GM19099 (cell line): ENCODE data around the gene UGT3A2.

Experiments
- POLR2A ChIP-seq: IDR thresholded peaks from 3 replicates; pipeline ENCODE4 v1.6.1; 2011; ENCODE audit warnings: low read depth; ENCODE audit not compliant: insufficient read length; ENCODE audit errors: extremely low read depth

Gene UGT3A2, protein sequence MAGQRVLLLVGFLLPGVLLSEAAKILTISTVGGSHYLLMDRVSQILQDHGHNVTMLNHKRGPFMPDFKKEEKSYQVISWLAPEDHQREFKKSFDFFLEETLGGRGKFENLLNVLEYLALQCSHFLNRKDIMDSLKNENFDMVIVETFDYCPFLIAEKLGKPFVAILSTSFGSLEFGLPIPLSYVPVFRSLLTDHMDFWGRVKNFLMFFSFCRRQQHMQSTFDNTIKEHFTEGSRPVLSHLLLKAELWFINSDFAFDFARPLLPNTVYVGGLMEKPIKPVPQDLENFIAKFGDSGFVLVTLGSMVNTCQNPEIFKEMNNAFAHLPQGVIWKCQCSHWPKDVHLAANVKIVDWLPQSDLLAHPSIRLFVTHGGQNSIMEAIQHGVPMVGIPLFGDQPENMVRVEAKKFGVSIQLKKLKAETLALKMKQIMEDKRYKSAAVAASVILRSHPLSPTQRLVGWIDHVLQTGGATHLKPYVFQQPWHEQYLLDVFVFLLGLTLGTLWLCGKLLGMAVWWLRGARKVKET

GRCh38 chr5:36066540-36067210 lies at the start of gene UGT3A2:
Gene UGT3A2, minus strand, starts transcription at chr5:36066882. Its CDS starts 93 bp downstream, at chr5:36066789.
- no peak for TF ChIP-seq POLR2A

- no peak for TF ChIP-seq POLR2A
Measured at GRCh38 chr5:36111238-36111637, 44.6 kb upstream of the UGT3A2 start.

GRCh38 chr5:36108758-36109460 lies 42.2 kb upstream of the UGT3A2 start:
- no peak for TF ChIP-seq POLR2A

- no peak for TF ChIP-seq POLR2A
Measured at GRCh38 chr5:36105819-36106218, 39.1 kb upstream of the UGT3A2 start.

DNA sequence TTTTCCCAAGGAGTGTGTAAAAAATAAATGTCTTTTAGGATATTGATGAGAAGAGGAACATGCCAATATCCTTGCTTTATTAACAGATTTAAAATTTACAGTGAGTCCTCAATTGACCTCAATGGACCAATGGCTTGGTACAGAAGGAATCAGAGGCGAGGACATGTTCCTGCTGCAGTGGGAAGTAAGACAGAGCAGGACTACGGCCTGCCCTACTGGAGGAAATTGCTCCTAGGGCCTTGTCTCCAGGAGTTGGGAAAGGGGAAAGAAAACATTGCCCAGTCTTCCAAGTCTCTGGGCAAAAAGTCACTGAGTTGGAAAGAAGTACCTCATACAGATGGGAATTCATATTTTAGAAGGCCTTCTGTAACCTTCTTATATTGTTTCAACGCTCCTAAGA lies 33.1 kb upstream of the UGT3A2 start:
- no peak for TF ChIP-seq POLR2A

- TF ChIP-seq POLR2A, result no peak
Measured at GRCh38 chr5:36096486-36096885, 29.8 kb upstream of the UGT3A2 start.

DNA sequence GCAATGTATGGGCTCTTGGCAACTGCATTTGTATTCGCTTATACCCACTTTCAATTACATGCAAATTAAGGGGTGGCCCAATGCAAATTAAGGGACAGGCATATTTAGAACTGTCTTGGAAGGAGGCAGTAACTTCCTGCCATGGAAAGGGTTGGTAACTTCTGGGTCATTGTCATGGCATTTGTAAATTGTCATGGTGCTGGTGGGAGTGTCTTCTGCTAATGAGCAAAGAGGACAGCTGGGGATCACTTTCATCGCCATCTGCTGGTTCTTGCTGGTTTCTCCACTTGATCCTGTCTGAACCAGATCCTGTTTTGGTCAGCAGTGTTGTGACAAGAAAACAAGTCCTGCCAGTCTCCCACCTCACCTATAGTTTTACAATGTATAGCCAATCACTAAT lies 23.3 kb upstream of the UGT3A2 start:
- TF ChIP-seq POLR2A, result no peak

DNA sequence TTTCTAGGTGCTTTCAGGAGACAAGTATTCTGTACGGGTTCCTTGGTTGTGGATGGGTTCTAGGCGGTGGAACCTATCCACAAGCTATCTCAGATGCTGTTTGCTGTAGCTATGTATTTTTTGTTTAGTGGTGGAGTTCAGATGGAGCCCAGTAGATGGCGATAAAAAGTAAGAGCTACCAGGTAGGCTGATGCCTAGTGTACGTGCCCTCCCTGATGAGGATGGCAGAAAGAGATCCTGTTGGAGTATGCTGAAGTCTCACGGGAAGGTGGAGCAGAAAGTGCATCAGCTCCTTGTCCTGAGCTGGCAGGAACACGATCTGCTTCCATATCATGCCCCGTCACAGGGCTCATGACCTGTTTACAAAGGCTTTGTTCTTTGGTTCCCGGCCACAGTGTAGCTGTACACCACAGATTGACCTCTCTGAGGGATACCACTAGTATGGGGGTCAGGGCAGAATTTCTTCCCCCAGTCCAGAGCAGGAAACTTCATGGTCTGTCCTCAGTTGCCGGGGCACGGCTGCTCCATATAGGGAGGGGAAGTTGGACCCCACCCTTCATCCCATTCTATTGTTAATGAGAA lies 12.6 kb upstream of the UGT3A2 start:
- TF ChIP-seq POLR2A, result no peak

DNA sequence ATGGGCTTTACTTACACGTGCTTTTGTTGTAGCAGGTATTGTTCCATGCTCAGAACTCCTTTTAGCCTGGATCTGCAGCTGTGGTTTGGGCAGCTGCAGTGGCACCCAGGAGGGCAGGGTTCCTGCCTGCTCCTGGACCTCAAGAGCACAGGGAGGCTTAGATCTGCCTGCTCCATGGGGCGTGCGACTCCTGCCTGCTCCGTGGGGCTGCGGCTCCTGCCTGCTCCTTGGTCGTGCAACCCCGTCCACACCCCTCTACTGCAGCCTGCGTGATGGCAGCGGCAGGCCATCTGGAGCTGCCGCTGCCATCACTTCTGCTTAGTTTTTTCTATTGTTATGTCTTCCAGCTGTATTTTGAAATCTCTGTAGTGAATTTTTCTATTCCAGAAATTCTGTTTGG lies 11.7 kb upstream of the UGT3A2 start:
- no peak for TF ChIP-seq POLR2A

GRCh38 chr5:36073595-36074216 lies 7.0 kb upstream of the UGT3A2 start:
- TF ChIP-seq POLR2A, result no peak

DNA sequence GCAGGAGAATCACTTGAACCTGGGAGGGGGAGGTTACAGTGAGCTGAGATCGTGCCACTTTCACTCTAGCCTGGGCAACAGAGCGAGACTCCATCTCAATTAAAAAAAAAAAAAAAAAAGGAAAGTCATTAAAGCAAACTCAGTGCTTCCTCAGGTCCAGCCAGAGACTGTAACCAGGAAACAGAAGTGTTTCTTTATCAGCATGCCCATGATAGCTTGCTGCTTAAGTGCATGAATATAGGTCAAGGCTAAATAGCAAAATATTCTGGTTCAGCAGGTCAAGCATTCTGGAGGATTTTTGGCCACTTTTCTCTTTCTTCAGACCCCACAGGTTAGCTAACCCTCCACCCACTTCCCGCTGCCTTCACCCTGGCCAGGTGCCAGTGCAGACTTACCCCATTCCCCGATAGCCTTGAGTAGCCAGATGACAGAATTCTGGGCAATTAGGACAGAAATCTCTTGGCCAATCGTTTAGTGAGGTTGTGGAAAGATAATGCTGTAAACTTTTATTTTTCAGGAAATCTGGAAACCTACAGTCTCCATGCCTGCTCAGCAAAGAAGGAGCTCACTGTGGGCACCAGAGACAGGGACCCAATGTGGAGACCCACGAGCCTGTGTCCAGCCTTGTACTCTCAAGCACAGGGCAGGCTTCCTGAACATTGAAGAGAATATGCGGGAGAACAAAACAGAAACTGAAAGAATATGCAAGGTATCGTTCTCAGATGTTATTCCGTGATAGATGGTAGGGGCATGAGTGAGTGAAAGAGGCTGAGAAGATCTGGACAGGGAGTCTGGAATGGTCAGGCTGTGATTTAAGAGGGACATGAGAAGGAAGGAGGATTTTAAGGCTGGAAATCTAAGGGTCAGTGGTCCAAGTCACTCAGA lies 4.2 kb upstream of the UGT3A2 start:
- peak; percentile 23 for TF ChIP-seq POLR2A

DNA sequence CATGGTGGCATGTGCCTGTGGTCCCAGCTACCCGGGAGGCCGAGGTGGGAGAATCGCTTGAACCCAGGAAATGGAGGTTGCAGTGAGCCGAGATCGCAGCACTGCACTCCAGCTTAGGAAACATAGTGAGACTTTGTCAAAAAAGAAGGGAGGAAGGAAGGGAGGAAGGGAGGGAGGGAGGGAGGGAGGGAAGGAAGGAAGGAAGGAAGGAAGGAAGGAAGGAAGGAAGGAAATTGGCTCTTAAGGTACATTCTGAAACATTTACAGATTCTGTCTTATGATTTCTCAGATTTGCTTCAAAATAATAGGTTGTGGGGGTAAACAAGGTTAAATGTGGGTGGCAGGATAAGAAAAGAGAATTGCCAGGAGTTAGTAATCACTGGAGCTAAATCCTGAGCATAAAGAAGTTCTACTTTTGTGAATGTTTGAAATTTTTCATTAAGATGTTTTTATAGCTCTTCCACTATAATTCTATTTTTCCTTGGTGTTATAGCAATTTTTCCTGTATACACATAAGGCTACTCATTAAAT lies 2.1 kb upstream of the UGT3A2 start:
- TF ChIP-seq POLR2A, result no peak

DNA sequence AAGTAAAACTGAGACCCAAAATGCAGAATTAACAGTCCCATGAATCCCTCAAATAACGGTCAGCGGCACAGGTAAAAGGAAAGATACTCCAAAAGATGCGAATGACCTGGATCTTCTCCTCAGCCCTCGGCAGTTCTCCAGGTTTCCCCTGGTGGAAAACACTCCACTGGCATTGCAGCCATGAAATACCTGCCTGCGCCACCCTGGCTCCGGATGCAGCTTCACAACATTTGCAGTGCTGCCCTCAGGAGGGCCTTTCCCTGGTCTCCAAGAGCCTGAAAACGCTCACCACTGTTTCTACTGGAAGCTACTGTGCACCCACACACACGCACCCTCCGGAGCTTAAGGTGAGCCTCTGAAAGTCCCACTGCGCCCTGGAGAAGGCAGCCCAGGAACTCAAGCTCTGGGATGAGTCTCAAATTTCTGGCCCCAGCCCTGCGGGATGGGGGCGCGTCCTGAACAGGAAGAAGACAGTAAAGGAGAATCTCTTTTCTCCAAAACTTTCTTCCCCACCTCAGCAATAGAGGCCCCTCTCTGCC lies 612 bp downstream of the UGT3A2 start:
- no peak for TF ChIP-seq POLR2A
